ENCODE results near the gene GPR55.
"Not testable (repeated sequence)": the region's sequence is repeated elsewhere in the genome, so short reads cannot be mapped to it uniquely, and the experiment has no call there.

The GPR55 gene

DNA sequence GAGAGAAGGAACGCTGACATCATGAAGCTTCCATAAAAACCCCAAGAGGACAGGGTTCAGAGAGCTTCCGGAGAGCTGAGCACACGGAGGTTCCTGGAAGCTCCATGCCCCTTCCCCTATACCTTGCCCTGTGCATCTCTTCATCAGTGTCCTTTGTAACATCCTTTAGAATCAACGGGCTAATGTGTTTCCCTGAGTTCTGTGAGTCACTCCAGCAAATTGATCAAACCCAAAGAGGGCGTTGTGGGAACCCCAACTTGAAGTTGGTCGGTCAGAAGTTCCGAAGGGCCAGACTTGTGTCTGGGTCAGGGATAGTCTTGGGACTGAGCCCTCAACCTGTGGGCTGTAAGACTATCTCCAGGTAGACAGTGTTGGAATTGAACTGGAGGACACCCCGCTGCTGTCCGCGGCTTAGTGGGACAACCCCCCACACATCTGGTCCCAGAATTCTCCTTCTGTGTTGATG lies 25.9 kb upstream of the GPR55 start:
- no peak for DNase-seq

DNA sequence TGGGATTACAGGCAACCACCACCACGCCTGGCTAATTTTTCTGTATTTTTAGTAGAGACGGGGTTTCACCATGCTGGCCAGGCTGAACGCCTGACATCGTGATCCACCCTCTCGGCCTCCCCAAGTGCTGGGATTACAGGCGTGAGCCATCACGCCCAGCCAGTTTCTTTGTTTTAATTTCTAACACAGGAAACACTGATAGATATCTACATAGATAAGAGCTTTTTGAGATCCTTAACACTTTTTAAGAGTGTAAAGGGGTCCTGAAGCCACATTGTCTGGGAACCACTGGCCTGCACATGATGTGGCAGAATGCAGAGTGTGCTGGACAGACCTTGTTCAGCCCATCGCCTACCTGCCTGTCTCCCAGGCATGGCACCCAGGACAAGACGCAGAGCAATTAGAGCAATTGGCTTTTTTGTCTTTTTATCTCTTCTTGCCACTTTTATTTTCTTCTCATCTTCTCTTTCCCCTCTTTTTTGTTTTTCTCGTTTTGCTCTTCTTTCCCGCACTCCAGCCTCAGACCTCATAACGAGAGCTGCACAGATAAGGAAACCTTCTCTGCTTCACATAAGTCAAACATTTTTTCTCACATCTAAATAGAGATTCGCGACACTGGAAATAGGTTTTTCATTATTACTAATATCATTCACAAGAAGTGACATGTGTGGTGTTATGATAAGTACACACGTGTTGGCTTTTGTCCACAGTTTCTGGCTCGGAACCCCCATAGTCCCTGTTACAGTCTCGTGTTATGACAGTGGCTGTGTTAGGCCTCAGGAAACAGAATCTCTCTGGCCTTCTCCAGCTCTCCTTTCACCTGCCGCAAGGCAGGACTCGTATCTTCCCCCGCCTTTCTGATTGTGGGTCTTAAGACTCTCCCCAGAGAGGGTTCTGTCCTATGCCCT lies 25.2 kb upstream of the GPR55 start:
- DNase-seq, result no peak

DNA sequence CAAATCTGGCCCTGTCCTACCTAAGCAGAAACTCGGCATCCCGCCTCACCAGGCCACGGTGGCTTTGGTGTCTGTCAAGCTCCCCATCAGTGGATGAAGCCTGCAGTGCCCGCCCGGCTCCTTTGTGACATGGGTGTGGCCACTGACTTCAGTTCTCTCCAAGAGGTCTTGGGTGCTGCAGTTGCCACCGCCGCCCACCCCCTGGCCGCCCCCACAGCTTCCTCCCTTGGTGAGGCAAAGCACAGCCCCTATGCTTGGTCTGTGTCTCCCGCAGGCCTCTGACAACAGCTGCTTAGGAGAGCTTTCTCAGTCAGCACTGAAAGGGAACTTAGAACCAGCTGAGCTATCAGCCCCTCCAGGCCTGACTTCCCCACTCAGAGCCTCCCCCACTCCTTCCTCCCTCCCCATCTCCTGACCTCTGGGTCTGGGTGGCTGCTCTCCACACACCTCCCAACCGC lies 22.9 kb upstream of the GPR55 start:
- no peak for DNase-seq

DNA sequence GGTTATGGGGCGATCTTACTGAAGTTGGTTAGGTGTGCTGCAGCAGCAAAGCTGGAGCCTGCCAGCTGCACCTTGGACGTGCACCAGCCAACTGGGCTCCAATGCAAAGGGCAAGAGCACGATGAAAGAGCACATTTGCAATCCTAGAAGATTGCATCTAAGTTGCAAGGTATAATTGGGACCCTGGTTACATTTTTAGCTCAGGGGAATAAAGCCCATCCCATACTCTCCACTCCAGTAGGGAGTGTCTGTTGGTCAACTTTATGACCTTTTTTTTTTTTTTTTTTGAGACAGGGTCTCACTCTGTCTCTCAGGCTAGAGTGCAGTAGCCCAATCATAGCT lies 22.2 kb upstream of the GPR55 start:
- no peak for DNase-seq

DNA sequence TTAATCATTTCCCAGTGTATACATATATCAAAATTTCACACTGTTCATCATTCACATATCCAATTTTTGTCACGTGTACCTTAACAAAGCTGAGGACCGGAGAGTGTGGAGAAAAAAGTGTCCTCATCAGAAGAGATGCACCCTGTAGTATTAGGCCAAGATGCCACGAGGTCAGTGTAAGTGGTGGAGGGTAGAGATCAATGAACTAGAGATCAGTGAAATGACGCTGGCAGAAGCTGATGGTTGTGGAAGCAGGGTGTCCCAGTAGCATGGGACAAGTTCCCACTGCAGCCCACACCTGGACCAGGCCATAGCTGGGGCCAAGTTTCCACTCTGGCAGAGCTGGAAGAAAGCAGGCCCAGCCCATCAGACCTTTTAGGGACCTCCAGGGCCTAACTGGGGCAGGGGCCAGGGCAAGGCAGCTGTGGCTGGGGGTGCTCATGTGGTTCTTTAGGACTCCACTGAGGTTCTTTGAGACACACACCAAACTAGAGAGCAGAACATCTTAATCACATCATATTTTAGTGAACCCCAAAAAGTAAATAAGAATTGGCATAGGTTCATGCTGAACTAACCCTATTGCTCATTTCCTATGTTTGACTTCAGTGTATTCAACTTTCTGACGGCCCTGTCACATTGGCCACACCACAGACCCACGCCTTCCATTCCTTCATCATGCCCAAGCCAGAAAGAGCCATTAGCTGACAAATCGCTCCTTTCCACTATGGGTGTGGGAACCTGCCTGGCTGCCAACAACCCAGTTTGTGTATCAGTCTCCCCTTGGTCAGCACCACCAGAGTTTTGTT lies 21.6 kb upstream of the GPR55 start:
- no peak for DNase-seq

DNA sequence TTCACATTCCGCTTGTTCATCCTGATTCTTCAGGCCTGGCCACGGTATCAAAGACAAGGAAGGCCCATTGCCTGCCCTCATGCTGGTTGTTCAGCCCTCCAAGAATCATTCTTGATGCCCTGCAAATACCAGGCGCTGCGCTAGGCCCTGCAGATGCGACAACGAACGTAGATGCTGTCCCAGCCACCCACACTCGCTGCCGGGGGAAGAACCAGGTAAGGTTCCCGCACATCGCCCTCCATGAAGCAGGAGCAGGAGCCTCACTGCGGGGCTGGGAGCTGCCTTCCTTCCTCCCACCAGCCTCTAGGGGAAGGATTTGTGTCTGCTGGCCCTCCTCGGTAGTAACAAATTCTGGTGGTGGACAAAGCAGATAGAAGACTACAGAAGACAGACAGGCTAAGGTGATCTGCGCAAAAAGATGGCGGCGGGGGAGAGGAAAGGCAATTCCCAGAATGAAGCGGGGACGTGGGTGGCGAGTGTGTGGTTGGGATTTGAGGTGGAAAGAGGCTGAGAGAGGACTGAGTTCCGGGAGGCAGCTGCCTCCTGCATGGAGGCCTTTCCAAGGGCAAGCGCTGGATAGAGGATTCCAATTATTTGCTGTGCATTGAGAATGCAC lies 19.8 kb upstream of the GPR55 start:
- no peak for DNase-seq

DNA sequence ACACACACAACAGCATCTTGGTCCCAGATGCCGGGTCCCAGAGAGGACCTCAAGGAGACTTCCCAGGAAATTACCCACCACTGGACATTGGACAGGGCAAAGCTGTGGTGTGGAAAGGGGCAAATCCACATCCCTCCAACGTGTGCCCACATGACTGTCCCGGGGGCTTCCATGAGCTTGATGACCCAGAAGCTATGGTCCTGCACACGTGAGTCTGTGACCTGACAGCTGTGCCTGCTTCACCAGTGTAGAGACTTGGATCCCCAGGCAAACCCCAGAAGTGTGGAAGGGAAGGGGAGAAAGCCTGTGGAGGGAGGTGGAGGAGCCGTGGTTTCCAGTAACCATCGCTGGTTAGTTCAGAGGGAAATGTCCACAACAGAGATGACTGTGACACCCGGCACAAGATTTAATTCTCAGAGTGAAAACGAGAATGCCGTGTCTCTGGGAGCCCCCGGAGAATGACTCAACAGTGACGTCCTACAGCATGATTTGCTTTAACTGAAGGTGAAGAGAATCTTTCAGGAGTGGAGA lies 19.1 kb upstream of the GPR55 start:
- no peak for DNase-seq

DNA sequence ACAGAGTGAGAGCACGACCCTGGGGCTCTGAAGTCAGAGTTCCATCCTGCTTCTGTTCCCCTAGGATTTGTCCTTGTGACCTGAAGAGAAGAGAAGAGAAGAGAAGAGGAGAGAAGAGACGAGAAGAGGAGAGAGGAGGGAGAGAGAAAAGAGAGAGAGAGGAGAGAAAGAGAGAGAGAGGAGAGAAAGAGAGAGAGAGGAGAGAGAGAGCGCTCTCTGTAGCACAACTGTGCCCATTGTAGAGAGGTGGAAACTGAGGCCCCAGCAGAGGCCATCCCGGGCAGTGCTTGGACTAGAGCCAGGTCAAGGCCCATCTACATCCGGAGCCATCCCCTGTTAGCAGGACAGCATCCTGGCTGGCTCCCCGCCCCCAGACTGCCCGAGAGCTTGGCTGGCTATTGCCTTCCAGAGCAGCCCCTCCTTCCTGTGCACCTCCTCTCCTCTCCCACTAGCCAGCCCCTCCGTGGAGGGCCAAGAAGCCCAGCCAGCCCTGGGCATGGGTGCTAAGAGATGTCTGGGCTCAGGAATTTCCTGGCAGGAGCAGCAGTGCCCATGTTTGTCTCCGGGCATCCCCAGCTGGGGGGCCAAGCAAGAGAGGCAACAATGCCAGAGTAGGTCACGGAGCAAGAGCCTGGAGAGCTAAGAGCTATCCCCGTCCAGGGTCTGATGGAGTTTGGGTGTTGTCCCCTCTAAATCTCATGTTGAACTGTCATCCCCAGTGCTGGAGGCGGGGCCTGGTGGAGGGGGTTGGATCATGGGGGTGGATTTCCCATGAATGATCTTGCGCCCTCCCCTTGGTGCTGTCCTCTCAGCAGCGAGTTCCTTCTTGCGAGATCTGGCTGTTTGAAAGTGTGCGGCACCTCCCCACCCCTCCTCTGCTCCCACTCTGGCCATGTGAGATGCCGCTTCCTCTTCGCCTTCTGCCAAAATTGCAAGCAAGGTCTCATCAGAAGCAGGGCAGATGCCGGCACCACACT lies 18.2 kb upstream of the GPR55 start:
- no peak for DNase-seq

DNA sequence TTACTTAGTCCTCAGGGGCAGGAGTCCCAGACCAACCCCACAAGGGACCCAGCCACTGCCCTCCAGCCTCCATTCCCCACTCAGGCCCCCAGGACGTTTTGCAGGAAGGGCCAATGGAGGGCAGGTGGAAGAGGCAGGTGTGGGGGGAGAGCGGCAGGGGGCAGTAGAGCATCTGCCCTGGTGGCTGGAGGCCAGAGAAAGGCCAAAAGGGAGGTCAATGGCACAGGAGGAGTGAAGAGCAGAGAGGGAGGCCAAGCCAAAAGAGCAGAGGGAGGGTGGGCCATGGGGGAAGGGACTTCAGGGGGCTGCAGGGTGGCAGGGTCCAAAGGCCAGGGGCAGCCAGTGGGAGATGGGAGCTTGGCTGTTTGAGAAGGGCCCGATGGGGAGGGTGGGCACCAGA lies 17.3 kb upstream of the GPR55 start:
- DNase-seq, result no peak

DNA sequence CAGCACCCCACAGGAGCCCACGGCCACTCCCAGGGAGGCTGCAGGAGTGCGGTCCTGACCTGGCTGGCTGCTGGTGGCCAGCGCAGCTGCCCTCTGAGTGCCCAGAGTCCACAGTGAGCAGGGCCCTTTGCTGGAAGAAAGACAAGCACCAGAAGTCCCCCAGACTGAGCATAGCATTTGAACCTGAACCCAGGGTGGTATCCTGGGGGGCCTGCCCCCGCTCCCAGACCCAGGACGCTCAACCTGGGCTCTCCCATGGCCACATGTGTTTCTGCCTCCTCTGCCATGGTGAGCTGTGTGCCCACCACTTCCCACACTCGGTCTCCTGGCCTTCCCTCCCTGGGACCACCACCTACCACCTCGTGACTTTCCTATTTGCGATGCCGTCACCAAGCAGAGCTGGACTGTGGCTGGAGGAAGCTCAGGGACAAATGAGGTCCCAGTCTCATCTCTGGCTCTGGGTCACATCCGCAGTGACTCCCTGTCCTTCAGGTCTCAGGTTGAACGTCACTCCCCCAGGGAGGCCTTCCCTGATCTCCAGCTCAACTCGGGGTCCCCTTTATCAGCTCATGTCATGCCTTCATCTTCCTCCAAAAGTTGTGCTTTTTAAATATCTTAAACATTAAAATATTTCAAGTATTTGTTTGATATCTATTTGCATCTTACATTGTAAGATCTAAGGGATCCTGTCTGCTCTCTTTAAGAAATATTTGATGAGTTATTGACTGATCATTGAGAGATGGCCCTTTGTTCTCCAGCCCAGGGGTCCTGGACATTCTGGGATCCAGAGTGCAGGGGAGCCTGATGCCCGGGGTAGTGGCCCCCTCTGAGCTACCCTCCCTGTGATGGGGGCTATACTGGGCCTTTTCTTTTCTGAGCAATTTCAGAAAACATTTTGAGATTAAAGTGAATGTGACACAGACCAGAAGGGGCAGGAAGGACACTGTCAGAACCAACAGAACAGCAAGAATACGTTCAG lies 16.4 kb upstream of the GPR55 start:
- no peak for DNase-seq

DNA sequence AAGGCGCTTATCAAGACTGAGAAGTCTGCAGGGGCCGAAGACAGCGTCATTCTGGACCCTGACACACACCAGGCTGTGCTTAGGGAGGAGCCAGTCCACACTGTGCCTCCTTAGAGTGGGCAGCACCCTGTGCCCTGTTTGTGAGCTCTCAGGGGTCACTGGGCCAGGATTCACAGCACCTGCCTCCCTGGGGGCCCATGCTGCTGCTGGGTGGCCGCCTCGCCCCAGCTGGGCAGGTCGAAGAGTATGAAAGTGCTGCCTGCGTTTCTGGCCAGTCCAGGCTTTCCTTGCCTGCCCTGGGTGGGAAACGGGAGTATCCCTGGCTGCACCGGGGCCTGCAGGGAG lies 15.4 kb upstream of the GPR55 start:
- DNase-seq, result no peak

DNA sequence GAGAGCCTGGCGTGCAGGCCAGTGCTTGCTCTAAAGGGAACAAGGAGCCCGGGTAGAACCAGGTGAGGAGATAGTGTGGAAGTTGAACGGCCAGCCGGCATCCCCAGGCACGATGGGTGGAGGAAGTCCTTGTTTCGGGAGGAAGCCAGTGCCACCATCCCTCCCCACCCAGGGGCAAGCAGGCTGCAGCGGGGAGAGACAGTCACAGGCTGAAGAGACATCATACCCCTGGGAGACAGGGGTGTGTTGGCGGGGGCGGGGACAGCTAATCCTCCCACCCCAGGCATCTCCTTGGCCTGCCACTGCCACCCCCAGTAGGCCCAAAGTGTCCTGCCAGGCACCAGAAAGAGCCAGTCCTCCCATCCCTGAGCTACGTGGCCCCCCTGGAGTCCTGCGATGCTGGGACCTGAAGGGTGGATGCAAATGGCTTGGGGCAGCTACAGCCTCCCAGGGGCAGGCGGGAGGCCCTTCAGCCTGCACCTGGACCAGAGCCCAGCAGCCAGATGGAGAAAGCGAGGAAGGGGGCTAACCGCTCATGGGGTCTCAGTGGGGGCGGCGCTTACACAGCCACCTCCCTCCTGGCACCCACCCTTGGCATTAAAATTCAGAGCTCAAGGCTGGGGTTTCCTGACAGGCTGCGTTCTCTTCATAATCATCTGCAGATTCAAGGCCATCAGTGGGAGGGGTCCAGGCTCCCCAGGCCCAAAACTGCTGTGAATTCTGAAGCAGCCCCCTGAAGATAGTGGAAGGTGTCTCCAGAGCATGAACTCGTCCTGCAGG lies 14.8 kb upstream of the GPR55 start:
- no peak for DNase-seq

DNA sequence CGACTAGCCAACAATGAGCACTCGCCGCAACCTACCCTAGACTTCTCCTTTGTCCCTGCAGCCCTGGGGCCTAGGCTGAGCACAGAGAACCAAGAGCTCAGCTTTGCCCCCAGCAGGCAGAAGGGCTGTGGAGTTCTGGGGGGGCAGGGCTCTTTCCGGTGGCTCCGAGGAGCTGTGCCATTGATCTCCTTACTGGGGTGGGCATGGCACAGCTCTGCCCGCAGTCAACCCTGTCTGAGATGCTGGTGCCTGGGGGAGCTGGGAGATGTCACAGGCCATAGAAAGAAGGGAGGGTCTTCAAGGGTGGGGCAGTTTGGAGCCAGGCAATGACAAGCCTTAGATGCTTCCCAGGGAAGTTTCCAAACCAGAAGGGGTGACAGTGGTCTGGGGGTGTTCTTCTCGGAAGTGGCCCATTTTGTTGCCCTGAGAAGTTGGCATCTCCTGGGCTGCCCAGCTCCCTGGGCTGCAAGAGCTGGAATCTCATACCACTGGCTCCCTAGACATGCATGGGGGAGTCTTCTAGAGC lies 14.1 kb upstream of the GPR55 start:
- no peak for DNase-seq

DNA sequence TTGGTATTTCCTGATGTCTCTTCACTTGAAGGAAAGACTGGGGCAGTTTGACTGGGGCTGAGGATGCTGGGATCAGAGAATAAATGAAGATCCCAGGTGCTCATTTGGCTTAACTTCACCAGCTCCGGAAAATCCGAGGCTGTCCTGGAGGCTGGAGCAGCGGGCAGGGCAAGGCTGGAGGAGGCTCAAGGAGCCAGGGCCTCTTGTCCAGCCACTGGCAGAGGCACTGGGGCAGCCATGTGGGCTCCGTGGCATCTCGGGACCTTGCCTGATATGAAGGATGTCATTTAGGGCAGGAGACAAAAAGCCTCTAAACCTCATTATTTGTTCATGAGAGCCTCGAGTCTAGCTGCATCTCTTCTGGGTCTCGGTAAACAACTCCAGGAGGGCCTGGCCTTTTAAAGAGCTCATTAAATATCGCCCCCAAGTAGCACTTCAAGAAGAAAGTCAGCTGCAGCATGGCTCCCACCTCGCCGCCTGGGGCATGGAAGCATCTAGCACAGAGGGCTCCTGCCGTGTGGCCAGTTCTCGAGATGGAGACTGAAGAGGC lies 13.5 kb upstream of the GPR55 start:
- DNase-seq, result no peak

DNA sequence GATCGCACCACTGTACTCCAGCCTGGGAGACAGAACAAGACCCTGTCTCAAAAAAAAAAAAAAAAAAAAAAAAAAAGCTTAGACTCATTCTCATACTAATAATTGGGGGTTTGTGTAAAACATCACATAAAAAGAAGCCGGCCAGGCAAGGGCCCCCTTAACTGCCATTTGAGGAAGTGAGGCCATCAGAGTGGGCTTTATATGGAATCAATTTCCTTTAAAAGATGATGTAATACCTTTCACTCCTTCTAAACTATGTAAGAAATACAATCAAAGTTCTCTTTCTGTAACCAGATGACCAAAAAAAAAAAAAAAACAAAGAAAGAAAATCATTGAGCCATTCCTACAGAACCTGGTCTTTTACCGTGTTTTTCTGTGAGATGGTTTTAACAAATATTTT lies 13.1 kb upstream of the GPR55 start:
- DNase-seq, result no peak

DNA sequence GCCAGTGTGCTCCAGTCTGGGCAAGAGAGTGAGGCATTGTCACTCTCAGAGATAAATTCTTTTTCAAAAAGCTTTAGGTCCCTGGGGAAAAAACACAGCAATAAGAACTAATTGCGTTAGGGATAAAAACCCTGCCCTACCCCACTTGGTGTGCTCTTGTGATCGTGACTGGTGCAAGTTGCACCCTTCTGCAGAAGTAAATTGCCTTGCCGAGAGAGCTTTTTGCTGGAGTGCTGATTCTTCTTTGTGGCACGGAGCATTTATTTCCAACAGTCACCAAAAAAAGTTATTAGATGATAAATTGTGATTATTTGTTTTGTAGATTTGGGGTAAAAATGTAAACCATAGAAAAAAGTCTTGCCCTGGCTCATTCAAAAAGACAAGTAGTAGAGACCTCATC lies 12.3 kb upstream of the GPR55 start:
- DNase-seq, result no peak

DNA sequence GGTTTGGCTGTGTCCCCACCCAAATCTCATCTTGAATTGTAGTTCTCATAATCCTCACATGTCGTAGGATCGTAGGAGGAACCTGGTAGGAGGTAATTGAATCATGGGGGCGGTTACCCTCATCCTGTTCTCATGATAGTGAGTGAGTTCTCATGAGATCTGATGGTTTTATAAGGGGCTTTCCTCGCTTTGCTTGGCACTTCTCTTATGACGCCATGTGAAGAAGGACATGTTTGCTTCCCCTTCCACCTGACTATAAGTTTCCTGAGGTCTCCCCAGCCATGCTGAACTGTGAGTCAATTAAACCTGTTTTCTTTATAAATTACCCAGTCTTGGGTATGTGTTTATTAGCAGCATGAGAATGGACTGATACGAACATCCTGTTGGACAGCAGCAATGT lies 11.2 kb upstream of the GPR55 start:
- DNase-seq, result not testable (repeated sequence)

DNA sequence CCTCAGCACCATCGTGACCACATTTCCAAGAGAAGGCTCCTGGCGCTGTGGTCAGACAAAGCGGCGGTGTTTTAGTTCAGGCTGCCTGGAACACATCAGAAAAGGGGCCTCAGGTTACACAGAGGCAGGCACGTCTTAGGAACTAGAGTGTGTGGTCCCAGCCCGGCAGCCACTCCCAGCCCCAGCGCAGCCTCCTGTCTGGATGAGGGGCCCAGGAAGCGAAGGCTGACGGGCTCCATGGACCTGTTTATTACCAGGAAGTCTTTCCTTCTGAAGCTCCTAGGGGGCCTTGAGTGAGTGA lies 10.0 kb upstream of the GPR55 start:
- DNase-seq, result no peak

DNA sequence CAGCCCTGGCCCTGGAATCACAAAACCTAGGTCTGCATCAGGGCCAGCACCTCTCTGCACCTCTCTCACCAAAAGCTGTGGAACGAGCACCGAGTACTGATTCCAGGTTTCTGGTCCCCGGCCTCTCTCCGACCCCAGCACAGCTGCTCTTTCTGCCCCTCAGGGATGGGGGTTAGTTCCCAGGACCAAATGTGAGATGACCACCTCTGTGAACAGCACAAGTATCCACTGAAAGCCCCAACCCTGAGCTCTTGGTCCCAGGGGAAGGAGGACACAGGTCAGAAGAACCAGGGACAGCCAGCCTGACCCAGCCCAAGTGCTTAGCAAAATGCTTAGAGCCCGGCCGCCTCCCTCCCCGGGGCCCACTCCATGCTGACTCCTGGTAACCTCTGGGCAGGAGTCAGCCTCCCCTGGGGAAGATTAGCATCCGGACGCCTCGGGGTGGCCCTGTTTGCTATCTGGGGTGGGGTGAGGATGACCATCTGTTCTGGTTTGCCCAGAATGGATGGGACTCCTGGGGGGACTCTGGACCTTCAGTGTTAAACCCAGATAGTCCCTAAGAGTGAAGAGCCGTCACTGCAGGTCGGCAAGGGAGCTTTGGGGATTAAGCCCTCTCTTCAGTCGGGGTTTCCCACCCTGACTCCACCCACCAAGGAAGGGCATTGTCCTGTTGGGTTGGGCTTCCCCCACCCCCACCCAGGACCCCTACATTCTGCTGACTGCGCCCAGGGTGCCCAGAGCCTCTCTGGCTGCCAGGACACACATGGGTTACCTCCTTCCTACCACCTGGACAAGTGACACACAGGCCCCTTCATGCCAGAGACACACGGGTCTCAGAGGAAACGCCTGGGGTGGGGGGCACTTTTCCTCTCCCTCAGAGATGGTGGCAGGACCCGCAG lies 9.4 kb upstream of the GPR55 start:
- no peak for DNase-seq
